Stomach (tissue), 9 donors: ENCODE results near the gene ULK4. TPM values are rescaled to one million over a fixed set of nuclear protein-coding genes. Genes with fewer than 3 reads are reported as not detected.

Source experiments
- DNase-seq, 2 donors: peaks; one replicate each; pipeline versions ENCODE4 v3.0.0 to v3.0.0-alpha.2; 2013 to 2019
- H3K27ac ChIP-seq, 5 donors: fragments of 200-600 bp in 4 of 5; sonication (generic) in 4 of 5; one replicate each; pipeline ENCODE4 v1.5.1; 2013 to 2019; ENCODE audit warnings: mild to moderate bottlenecking in 1 of 5, moderate library complexity in 1 of 5
- H3K27me3 ChIP-seq, 3 donors: fragments of 200-600 bp; sonication (generic); one replicate each; pipeline ENCODE4 v1.5.1; 2017 to 2019; ENCODE audit warnings: mixed run types in 1 of 3
- H3K36me3 ChIP-seq, 4 donors: fragments of 200-600 bp; sonication (generic); 1 replicate in 3 of 4; 2 replicates in 1 of 4; pipeline ENCODE4 v1.5.1; 2016 to 2019
- H3K4me1 ChIP-seq, 4 donors: fragments of 200-600 bp; sonication (generic); one replicate each; pipeline ENCODE4 v1.5.1; 2016 to 2019
- H3K4me3 ChIP-seq, 4 donors: fragments of 200-600 bp; sonication (generic) in 3 of 4; one replicate each; pipeline ENCODE4 v1.5.1; 2016 to 2019; ENCODE audit warnings: mild to moderate bottlenecking in 1 of 4
- H3K9me3 ChIP-seq, 4 donors: fragments of 200-600 bp; sonication (generic); one replicate each; pipeline ENCODE4 v1.5.1; 2016 to 2019
- EP300 ChIP-seq: sonication (generic); formaldehyde crosslinking; IDR thresholded peaks from one replicate; pipeline ENCODE4 v1.6.1; 2017; ENCODE audit warnings: antibody characterized with exemption
- POLR2A ChIP-seq, 4 donors: fragments of 450-650 bp; IDR thresholded peaks; one replicate each; pipeline ENCODE4 v1.6.1; 2016; ENCODE audit warnings: antibody characterized with exemption in 4 of 4, control low read depth in 2 of 4, mild to moderate bottlenecking in 1 of 4, moderate library complexity in 1 of 4
- POLR2AphosphoS5 ChIP-seq, 3 donors: sonication (generic); formaldehyde crosslinking; IDR thresholded peaks; one replicate each; pipeline ENCODE4 v1.6.1; 2016; ENCODE audit warnings: antibody characterized with exemption in 3 of 3
- WGBS, 5 donors: extraction: QIAGEN DNeasy Blood & Tissue Kit in 3 of 5; methylation state at CpG; one replicate each; pipeline versions ENCODE4 v1.1.5 to v1.1.7; 2013 to 2018; 5-methylcytosine and 5-hydroxymethylcytosine counted together
- intact Hi-C: fragments of 100-400 bp; cut with DNase I; formaldehyde crosslinking; loops from one replicate; pipeline ENCODE4 v1.15.1; 2023; ENCODE audit warnings: low total_unique reads
- polyA plus RNA-seq, 3 donors: library from polyadenylated mRNA; stranded (reverse); fragments of 200-250 nt; gene quantifications; one replicate each; pipeline ENCODE4 v1.2.3, GENCODE V29; 2013
- total RNA-seq, 5 donors: library from RNA; depleted of rRNA; stranded (reverse); fragments of >200 nt; gene quantifications; one replicate each; pipeline versions ENCODE4 v1.1.0 to v1.2.3, GENCODE V29; 2014 to 2016
- TF ChIP-seq, protein P1 (sequence below), 7 experiments: fragments of 450-650 bp in 4 of 7; fragments of 200-600 bp in 3 of 7; sonication (generic) in 3 of 7; IDR thresholded peaks; one replicate each; pipeline ENCODE4 v1.5.1; 2016 to 2019; ENCODE audit warnings: antibody characterized with exemption in 7 of 7, control low read depth in 2 of 7, mild to moderate bottlenecking in 1 of 7
- donor health status: healthy with polysubstance abuse.
- donor health status: Bipolar disorder and iron deficiency.
- donor health status: healthy.

Gene ULK4
- total and polyA plus RNA-seq, 8 donors = 1.6 to 150 (median 7.4) TPM

DNA sequence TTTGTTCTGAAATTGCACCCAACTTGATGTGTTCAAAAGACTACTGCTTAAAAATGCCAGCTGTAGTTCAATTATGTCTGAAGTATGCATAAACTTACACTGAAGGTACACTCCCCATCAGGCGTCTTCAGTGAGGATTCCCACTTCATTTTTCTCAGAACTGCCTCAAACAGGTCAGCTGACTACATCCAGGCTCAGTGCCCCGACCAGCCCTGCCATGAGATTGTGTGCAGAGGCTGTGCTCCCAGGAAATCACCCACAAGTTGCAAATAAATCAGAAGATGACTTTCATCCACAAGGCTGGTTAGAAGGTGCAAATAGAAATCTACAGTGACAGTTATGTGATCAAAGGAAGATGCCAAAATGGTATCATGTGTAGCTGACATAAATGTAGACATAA, 711.1 kb downstream of the ULK4 start:
- H3K27ac ChIP-seq = no peak overlapping the region
- TF ChIP-seq POLR2A (IDR thresholded peaks at IDR 0.05) (no peak), POLR2AphosphoS5 (IDR thresholded peaks at IDR 0.05) (no peak), EP300 (no peak)
- TF ChIP-seq, protein P1, sequence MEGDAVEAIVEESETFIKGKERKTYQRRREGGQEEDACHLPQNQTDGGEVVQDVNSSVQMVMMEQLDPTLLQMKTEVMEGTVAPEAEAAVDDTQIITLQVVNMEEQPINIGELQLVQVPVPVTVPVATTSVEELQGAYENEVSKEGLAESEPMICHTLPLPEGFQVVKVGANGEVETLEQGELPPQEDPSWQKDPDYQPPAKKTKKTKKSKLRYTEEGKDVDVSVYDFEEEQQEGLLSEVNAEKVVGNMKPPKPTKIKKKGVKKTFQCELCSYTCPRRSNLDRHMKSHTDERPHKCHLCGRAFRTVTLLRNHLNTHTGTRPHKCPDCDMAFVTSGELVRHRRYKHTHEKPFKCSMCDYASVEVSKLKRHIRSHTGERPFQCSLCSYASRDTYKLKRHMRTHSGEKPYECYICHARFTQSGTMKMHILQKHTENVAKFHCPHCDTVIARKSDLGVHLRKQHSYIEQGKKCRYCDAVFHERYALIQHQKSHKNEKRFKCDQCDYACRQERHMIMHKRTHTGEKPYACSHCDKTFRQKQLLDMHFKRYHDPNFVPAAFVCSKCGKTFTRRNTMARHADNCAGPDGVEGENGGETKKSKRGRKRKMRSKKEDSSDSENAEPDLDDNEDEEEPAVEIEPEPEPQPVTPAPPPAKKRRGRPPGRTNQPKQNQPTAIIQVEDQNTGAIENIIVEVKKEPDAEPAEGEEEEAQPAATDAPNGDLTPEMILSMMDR (IDR thresholded peaks at IDR 0.05) = no peak
- no peak overlapping the region for H3K4me3 ChIP-seq
- 61 to 74% (median 66%) methylated on average over 2 of the region's 2 CpGs for WGBS, 5 donors
- peaks cover 0 to 3% (median 0%) of the 10 kb centered on the region in 4 donors for H3K36me3 ChIP-seq
- no peak for DNase-seq
- no peaks in the 10 kb centered on the region for H3K27me3 ChIP-seq
- H3K4me1 ChIP-seq = no peaks in the 10 kb centered on the region
- H3K9me3 ChIP-seq = no peaks in the 10 kb centered on the region
- intact Hi-C loops = no loop called here

DNA sequence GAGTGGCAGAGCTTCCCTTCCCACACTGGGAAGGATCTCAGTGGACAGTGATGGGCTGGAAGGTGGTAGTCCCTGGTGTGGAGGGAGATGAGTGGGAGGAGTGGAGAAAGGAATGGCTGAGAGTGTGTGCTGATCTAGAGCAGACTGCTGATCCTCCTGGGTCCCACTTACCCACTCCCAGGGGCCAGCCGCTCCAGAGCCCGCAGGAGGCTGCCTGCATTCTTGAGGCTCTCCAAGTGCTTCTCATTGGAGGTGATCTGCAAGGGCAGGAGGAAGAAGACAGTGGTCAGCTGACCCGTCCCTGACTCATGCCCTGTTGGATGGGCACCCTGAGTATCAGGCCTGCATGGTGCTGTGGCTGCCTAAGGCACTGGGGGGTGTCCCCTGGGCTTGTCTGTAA, 712.6 kb downstream of the ULK4 start:
- no peaks in the 10 kb centered on the region for H3K4me1 ChIP-seq
- peaks cover 0 to 18% (median 9%) of the 10 kb centered on the region in 4 donors for H3K36me3 ChIP-seq
- no peak overlapping the region for H3K4me3 ChIP-seq
- H3K9me3 ChIP-seq = no peaks in the 10 kb centered on the region
- no peak for DNase-seq
- H3K27ac ChIP-seq = no peak overlapping the region
- TF ChIP-seq, protein P1 (IDR thresholded peaks at IDR 0.05) = no peak
- TF ChIP-seq EP300 (no peak), POLR2A (IDR thresholded peaks at IDR 0.05) (no peak), POLR2AphosphoS5 (IDR thresholded peaks at IDR 0.05) (no peak)
- 97 to 100% (median 97%) methylated on average over 3 of the region's 3 CpGs for WGBS, 5 donors
- H3K27me3 ChIP-seq = no peaks in the 10 kb centered on the region
- intact Hi-C loops = no loop called here

DNA sequence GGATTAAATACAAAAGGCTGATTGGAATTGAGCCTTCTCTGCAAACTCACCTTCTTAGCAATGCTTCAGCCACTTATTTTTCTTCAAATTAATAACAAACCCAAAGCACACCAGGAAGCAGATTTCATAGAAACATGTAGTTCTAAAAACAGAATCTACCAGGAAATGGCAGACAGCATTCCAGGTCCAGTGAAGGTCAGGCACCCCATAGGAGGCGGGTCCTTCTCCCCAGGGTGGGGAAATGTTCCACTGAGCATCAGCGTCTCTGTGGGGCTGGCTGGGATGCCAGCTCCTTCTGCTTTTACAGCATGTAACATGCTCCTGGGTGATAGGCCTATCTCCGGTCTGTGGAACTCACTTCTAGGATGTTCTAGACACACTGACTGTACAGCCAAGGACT, 713.4 kb downstream of the ULK4 start:
- no peak for DNase-seq
- H3K9me3 ChIP-seq = no peaks in the 10 kb centered on the region
- H3K36me3 ChIP-seq = peaks cover 0 to 20% (median 12%) of the 10 kb centered on the region in 4 donors
- no peaks in the 10 kb centered on the region for H3K4me1 ChIP-seq
- intact Hi-C loops = no loop called here
- TF ChIP-seq POLR2AphosphoS5 (IDR thresholded peaks at IDR 0.05) = no peak
- no peak for TF ChIP-seq POLR2A (IDR thresholded peaks at IDR 0.05)
- TF ChIP-seq, protein P1 (IDR thresholded peaks at IDR 0.05) = no peak
- no peak for TF ChIP-seq EP300
- 72 to 83% (median 74%) methylated on average over 3 of the region's 3 CpGs for WGBS, 5 donors
- H3K27me3 ChIP-seq = no peaks in the 10 kb centered on the region
- H3K4me3 ChIP-seq = no peak overlapping the region
- no peak overlapping the region for H3K27ac ChIP-seq

DNA sequence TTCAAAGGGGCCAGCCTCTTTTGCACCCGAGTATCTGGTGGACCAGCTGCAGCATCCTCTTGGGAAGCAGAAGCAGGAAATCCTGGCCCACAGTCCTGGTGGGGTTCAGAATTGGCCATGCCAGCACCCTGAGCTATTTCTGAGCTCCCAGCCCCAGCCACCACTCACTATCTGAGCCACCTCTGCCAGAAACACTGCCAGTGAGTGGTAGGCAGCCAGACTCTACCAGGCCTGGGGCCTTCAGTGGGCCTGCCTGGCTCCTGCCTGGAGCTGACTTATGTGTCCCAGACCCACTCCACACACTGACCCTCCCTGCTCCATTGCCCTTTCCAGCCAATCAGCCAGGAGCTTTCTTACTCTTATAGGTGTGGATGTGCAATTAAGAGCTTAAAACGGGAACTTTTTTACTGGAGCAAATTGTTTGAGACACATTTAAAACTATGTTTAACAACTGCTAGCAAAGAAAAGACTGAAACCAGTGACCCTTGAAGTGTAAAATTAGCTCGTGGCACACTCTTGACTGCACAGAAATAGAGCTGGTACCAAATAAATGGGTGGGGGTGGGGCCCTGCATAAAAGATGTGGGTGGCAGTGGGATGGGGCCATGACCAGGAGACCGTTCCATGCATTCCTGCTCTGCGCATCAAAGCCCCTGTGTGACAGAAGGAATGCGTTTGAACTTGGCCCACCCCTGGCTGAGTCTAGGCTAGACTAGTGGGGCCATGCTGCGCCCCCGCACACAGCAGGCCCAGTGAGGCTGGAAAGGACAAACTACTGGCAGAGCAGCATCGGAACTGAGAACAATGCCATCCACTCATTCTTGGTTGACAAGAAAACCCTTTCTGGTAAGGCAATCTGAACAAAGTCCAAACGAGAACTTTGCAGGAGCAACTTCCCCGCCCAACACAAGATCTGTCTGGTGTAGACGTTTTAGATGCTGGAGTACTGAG, 714.6 kb downstream of the ULK4 start:
- H3K9me3 ChIP-seq = no peaks in the 10 kb centered on the region
- intact Hi-C loops = no loop called here
- WGBS, 5 donors = 70 to 78% (median 75%) methylated on average over 12 of the region's 12 CpGs
- no peaks in the 10 kb centered on the region for H3K27me3 ChIP-seq
- H3K4me1 ChIP-seq = no peaks in the 10 kb centered on the region
- H3K36me3 ChIP-seq = peaks cover 0 to 30% (median 16%) of the 10 kb centered on the region in 4 donors
- no peak for TF ChIP-seq POLR2A (IDR thresholded peaks at IDR 0.05)
- no peak for TF ChIP-seq POLR2AphosphoS5 (IDR thresholded peaks at IDR 0.05)
- TF ChIP-seq EP300 = no peak
- TF ChIP-seq, protein P1 (IDR thresholded peaks at IDR 0.05) = no peak
- H3K27ac ChIP-seq = no peak overlapping the region
- no peak for DNase-seq
- no peak overlapping the region for H3K4me3 ChIP-seq
